ENCODE measurements around the gene RNF115. TPM values are rescaled to one million over a fixed set of nuclear protein-coding genes. Genes with fewer than 3 reads are reported as not detected.
A peak's percentile ranks its signal among the peaks of the same experiment; 100 is the strongest.

Gene RNF115
- total and polyA plus RNA-seq, 11 donors: 20.5 to 76.5 (median 51.2) TPM

DNA sequence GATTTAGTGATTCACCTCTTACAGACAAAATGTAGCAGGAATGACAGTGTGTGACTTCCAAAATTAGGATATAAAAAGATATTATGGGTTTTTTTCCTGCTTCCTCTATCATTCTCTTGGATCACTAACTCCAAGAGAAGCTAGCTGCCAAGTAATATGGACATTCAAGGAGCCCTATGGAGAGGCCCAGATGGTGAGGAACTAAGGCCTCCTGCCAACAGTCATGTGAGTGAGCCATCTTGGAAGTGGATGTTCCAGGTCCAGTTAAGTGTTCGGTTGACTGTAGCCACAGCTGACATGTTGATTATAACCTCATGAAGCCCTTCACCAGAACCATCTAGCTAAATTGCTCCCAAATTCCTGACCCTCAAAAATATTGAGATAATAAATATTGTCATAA is 65.8 kb downstream of the RNF115 start:
- peaks cover 0 to 92% (median 60%) of the 10 kb centered on the region in 9 donors for H3K36me3 ChIP-seq
- no peak for DNase-seq
- TF ChIP-seq, protein P1, sequence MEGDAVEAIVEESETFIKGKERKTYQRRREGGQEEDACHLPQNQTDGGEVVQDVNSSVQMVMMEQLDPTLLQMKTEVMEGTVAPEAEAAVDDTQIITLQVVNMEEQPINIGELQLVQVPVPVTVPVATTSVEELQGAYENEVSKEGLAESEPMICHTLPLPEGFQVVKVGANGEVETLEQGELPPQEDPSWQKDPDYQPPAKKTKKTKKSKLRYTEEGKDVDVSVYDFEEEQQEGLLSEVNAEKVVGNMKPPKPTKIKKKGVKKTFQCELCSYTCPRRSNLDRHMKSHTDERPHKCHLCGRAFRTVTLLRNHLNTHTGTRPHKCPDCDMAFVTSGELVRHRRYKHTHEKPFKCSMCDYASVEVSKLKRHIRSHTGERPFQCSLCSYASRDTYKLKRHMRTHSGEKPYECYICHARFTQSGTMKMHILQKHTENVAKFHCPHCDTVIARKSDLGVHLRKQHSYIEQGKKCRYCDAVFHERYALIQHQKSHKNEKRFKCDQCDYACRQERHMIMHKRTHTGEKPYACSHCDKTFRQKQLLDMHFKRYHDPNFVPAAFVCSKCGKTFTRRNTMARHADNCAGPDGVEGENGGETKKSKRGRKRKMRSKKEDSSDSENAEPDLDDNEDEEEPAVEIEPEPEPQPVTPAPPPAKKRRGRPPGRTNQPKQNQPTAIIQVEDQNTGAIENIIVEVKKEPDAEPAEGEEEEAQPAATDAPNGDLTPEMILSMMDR (IDR thresholded peaks at IDR 0.05): no peak
- no peak for TF ChIP-seq POLR2A (IDR thresholded peaks at IDR 0.05)

DNA sequence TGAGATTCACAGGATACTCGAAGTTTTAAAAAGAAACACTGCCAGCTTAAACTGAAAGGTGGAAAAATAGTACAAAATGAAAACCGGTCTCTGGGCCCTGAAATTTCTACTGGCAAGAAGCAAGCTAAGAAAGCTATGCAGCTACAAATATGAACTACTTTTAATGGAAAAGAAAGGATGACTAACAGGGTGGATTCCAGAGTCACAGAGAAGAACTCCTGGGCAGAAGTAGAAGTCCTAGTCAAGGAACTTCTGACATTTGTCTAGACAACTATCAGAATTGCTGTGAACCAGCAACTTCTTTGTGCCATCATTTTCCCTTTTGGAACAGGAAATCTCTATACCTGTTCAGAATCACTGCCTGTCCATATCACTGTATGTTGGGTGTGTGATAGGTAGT is 66.5 kb downstream of the RNF115 start:
- TF ChIP-seq POLR2A (IDR thresholded peaks at IDR 0.05): no peak
- TF ChIP-seq, protein P1 (IDR thresholded peaks at IDR 0.05): no peak
- H3K36me3 ChIP-seq: peaks cover 0 to 94% (median 62%) of the 10 kb centered on the region in 9 donors
- H3K27me3 ChIP-seq: no peaks in the 10 kb centered on the region
- H3K27ac ChIP-seq: no peak overlapping the region
- H3K4me1 ChIP-seq: peaks cover 0 to 27% (median 9%) of the 10 kb centered on the region in 12 donors
- no peak for ATAC-seq
- WGBS, 4 donors: 91 to 96% (median 93%) methylated on average over 2 of the region's 2 CpGs
- no peak overlapping the region for H3K4me3 ChIP-seq
- intact Hi-C loops (cut with DNase I): loop anchor here in 1 of 10 donors (10.0 kb wide), 1 partner anchor 67 kb away; the partner anchor contains the start of genes POLR3C and RNF115
- H3K9me3 ChIP-seq: no peaks in the 10 kb centered on the region
- no peak for DNase-seq

More for the DNA sequence above, 65.8 kb downstream of the RNF115 start:
- 57 to 65% (median 59%) methylated on average over 1 of the region's 1 CpG for WGBS, 4 donors
- Histone ChIP-seq H3K9me3 (no peaks in the 10 kb centered on the region), H3K4me1 (peaks cover 0 to 24% (median 9%) of the 10 kb centered on the region in 12 donors), H3K27me3 (no peaks in the 10 kb centered on the region), H3K4me3 (no peak overlapping the region), H3K27ac (no peak overlapping the region)
- ATAC-seq: peak; percentile 41 to 64 (median 54)
- intact Hi-C loops (cut with DNase I): loop anchor here in 1 of 10 donors (10.0 kb wide), 1 partner anchor 67 kb away; the partner anchor contains the start of genes POLR3C and RNF115

DNA sequence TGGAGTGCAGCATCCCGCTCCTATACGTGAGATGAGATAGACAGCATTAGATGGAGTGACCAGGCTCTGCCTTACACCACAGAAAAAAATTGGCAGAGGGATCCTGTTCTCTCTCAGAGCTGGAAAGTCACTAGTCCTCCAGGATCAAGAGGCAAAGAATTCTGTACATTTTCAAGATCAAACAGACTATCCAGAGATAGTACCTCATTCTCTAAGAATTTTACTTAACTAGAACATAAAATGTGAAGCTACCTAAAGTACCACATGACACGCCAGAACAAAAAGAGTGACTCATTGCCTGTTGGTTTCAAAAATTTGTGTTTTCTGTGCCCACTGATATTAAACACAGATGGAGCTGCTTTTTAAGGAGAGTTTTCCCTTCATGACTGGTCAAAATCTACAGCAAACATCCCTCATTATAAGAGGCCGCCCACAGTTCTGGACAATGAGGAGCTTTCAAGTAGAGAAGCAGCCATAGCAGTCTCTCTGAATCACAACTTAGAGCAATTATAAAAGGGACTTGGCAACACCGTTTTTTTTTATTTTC is 72.3 kb downstream of the RNF115 start:
- H3K27me3 ChIP-seq: no peaks in the 10 kb centered on the region
- intact Hi-C loops (cut with DNase I): loop anchor here in 2 of 10 donors (2.0 to 10.0 kb wide), 2 partner anchors 49 to 73 kb away; partner anchors contain the start of genes POLR3C (in 1 of the 2) and RNF115 (in 1 of the 2)
- H3K36me3 ChIP-seq: peaks cover 0 to 100% (median 85%) of the 10 kb centered on the region in 9 donors
- peak overlapping the region in 1 of 12 donors; percentile 19 for H3K27ac ChIP-seq
- 77 to 88% (median 84%) methylated on average over 5 of the region's 5 CpGs for WGBS, 4 donors
- peaks cover 0 to 8% (median 0%) of the 10 kb centered on the region in 12 donors for H3K4me1 ChIP-seq
- no peaks in the 10 kb centered on the region for H3K9me3 ChIP-seq
- ATAC-seq (peak in 1 of 4 donors; percentile 28), DNase-seq (no peak)
- no peak overlapping the region for H3K4me3 ChIP-seq
- no peak for TF ChIP-seq POLR2A (IDR thresholded peaks at IDR 0.05)
- TF ChIP-seq, protein P1 (IDR thresholded peaks at IDR 0.05): no peak

DNA sequence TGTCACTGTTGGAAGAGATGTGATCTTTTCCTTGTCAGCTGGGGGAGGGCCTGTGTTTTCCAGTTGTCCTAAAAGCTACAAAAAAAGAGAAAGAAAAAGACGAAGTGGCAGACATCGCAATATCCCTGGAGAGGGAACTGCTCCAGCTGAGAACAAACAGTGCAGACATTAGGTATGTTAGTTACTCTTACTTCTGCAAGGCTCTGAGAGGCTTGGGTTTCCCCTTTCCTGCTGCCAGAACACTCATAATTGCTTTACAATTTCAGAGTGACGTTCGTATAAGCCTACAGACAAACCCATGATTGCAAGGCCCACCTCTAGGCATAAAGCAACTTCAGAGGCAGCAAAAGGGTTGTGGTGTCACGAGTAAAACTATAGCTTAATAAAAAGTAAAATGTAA is 73.5 kb downstream of the RNF115 start:
- intact Hi-C loops (cut with DNase I): loop anchor here in 2 of 10 donors (2.0 to 10.0 kb wide), 2 partner anchors 50 to 74 kb away; partner anchors contain the start of genes POLR3C (in 1 of the 2) and RNF115 (in 1 of the 2)
- Histone ChIP-seq H3K36me3 (peaks cover 0 to 100% (median 90%) of the 10 kb centered on the region in 9 donors), H3K27ac (no peak overlapping the region), H3K27me3 (no peaks in the 10 kb centered on the region), H3K4me1 (peaks cover 0 to 8% (median 0%) of the 10 kb centered on the region in 12 donors), H3K4me3 (no peak overlapping the region), H3K9me3 (no peaks in the 10 kb centered on the region)
- 74 to 78% (median 78%) methylated on average over 5 of the region's 5 CpGs for WGBS, 4 donors
- ATAC-seq (no peak), DNase-seq (no peak)
- no peak for TF ChIP-seq POLR2A (IDR thresholded peaks at IDR 0.05)
- TF ChIP-seq, protein P1 (IDR thresholded peaks at IDR 0.05): no peak
